ENCODE results near the gene GCDH. TPM values are rescaled to one million over a fixed set of nuclear protein-coding genes. Genes with fewer than 3 reads are reported as not detected.

The GCDH gene
- total RNA-seq, 3 donors from 2014 or later (not counting 1 experiment from before 2014, with no cell fraction given) = 35.9 to 41.7 (median 36.3) TPM

GRCh38 chr19:12947702-12948611 lies 57.0 kb downstream of the GCDH start:
- Mint-ChIP-seq H3K4me1 (peaks cover 25 to 27% of the 10 kb centered on the region in 2 donors), H3K27me3 (ENCODE audit: low read depth in 2 of 2) (no peaks in the 10 kb centered on the region), H3K9me3 (no peaks in the 10 kb centered on the region), H3K36me3 (no peaks in the 10 kb centered on the region), H3K27ac (peak overlapping the region; percentile 26 to 44), H3K4me3 (no peak overlapping the region)
- DNase-seq (no peak), ATAC-seq (no peak)
- no peak overlapping the region for H3K4me3 ChIP-seq (ENCODE audit: low read length)
- peaks cover 67% of the 10 kb centered on the region for H3K36me3 ChIP-seq (ENCODE audit: control insufficient read depth, insufficient read depth, low read length)
- H3K9me3 ChIP-seq (ENCODE audit: control insufficient read depth, insufficient read depth, low read length) = no peaks in the 10 kb centered on the region
- intact Hi-C loops (cut with micrococcal nuclease) = no loop called here
- no peaks in the 10 kb centered on the region for H3K27me3 ChIP-seq (ENCODE audit: control insufficient read depth, insufficient read depth, low read length)
- TF ChIP-seq CTCF (IDR thresholded peaks at IDR 0.05) = no peak
- 96% methylated on average over 28 of the region's 28 CpGs for WGBS (ENCODE audit: insufficient coverage)
- no peak overlapping the region for H3K27ac ChIP-seq (ENCODE audit: low read length)
- peaks cover 34% of the 10 kb centered on the region for H3K4me1 ChIP-seq (ENCODE audit: control insufficient read depth, insufficient read depth, low read length)

GRCh38 chr19:12948612-12949362 lies 57.8 kb downstream of the GCDH start:
- DNase-seq (no peak), ATAC-seq (no peak)
- no peaks in the 10 kb centered on the region for H3K9me3 ChIP-seq (ENCODE audit: control insufficient read depth, insufficient read depth, low read length)
- peaks cover 18 to 24% of the 10 kb centered on the region in 2 donors for H3K4me1 Mint-ChIP-seq
- H3K27me3 Mint-ChIP-seq (ENCODE audit: low read depth in 2 of 2) = no peaks in the 10 kb centered on the region
- intact Hi-C loops (cut with micrococcal nuclease) = no loop called here
- no peaks in the 10 kb centered on the region for H3K9me3 Mint-ChIP-seq
- no peaks in the 10 kb centered on the region for H3K36me3 Mint-ChIP-seq
- no peak overlapping the region for H3K4me3 Mint-ChIP-seq
- TF ChIP-seq CTCF (IDR thresholded peaks at IDR 0.05) = no peak
- no peaks in the 10 kb centered on the region for H3K27me3 ChIP-seq (ENCODE audit: control insufficient read depth, insufficient read depth, low read length)
- no peak overlapping the region for H3K27ac ChIP-seq (ENCODE audit: low read length)
- H3K27ac Mint-ChIP-seq = no peak overlapping the region
- H3K4me1 ChIP-seq (ENCODE audit: control insufficient read depth, insufficient read depth, low read length) = peaks cover 28% of the 10 kb centered on the region
- WGBS (ENCODE audit: insufficient coverage) = 98% methylated on average over 30 of the region's 30 CpGs
- H3K36me3 ChIP-seq (ENCODE audit: control insufficient read depth, insufficient read depth, low read length) = peaks cover 67% of the 10 kb centered on the region
- no peak overlapping the region for H3K4me3 ChIP-seq (ENCODE audit: low read length)

Other genes with a start within 250 kb of the GCDH start
- 100 to 1,000 TPM; 107 to 118 (median 112) TPM for gene MAN2B1, start 224.4 kb upstream of the GCDH start, total RNA-seq
- gene WDR83, start 224.4 kb upstream of the GCDH start, total RNA-seq = 10 to 100 TPM; 17.0 to 25.8 (median 25.1) TPM
- 100 to 1,000 TPM; 143 to 193 (median 145) TPM for gene DHPS, start 209.3 kb upstream of the GCDH start, total RNA-seq
- not detected for gene GNG14, start 203.2 kb upstream of the GCDH start, total RNA-seq
- 1 to 10 TPM; 2.2 to 3.2 (median 2.9) TPM for gene FBXW9, start 194.5 kb upstream of the GCDH start, total RNA-seq
- gene TNPO2, start 167.2 kb upstream of the GCDH start, total RNA-seq = 10 to 100 TPM; 56.8 to 66.6 (median 58.2) TPM
- 100 to 1,000 TPM; 217 to 228 (median 219) TPM for gene TRIR, start 156.5 kb upstream of the GCDH start, total RNA-seq
- gene GET3, start 153.7 kb upstream of the GCDH start, total RNA-seq = 10 to 100 TPM; 42.2 to 51.3 (median 44.2) TPM
- gene BEST2, start 139.4 kb upstream of the GCDH start, total RNA-seq = not detected
- gene HOOK2, start 115.6 kb upstream of the GCDH start, total RNA-seq = 10 to 100 TPM; 13.3 to 15.3 (median 13.9) TPM
- 100 to 1,000 TPM; 781 to 903 (median 859) TPM for gene JUNB, start 99.7 kb upstream of the GCDH start, total RNA-seq
- gene PRDX2, start 89.4 kb upstream of the GCDH start, total RNA-seq = 10 to 100 TPM; 28.8 to 67.1 (median 66.9) TPM
- 1 to 10 TPM; 1.7 to 2.8 (median 2.2) TPM for gene THSD8, start 89.1 kb upstream of the GCDH start, total RNA-seq
- 1 to 10 TPM; 6.6 to 8.7 (median 7.4) TPM for gene RNASEH2A, start 84.6 kb upstream of the GCDH start, total RNA-seq
- not detected for gene RTBDN, start 56.6 kb upstream of the GCDH start, total RNA-seq
- gene MAST1, start 52.6 kb upstream of the GCDH start, total RNA-seq = under 1 TPM in 2 of 3 donors, not detected in 1; 0.07 to 0.88 TPM
- 10 to 100 TPM; 28.3 to 31.7 (median 31.2) TPM for gene DNASE2, start 9.7 kb upstream of the GCDH start, total RNA-seq
- not detected for gene KLF1, start 4.0 kb upstream of the GCDH start, total RNA-seq
- gene SYCE2, start 28.1 kb downstream of the GCDH start, total RNA-seq = 1 to 10 TPM in 1 of 3 donors, under 1 TPM in 2; 0.88 to 2.2 (median 0.92) TPM
- gene FARSA, start 42.6 kb downstream of the GCDH start, total RNA-seq = 10 to 100 TPM; 29.3 to 34.5 (median 32.0) TPM
- 100 to 1,000 TPM; 588 to 813 (median 763) TPM for gene CALR, start 47.4 kb downstream of the GCDH start, total RNA-seq
- 10 to 100 TPM; 79.2 to 81.2 (median 80.3) TPM for gene RAD23A, start 54.7 kb downstream of the GCDH start, total RNA-seq
- gene GADD45GIP1, start 66.1 kb downstream of the GCDH start, total RNA-seq = 1 to 10 TPM; 5.3 to 7.1 (median 5.7) TPM
- gene DAND5, start 78.4 kb downstream of the GCDH start, total RNA-seq = not detected
- gene NFIX, start 104.3 kb downstream of the GCDH start, total RNA-seq = 1 to 10 TPM in 2 of 3 donors, under 1 TPM in 1; 0.61 to 2.1 (median 1.3) TPM
- gene LYL1, start 211.7 kb downstream of the GCDH start, total RNA-seq = 1 to 10 TPM; 2.0 to 7.7 (median 6.7) TPM
- 10 to 100 TPM; 33.8 to 48.5 (median 42.2) TPM for gene TRMT1, start 225.6 kb downstream of the GCDH start, total RNA-seq
- 10 to 100 TPM; 41.2 to 48.7 (median 43.4) TPM for gene NACC1, start 227.1 kb downstream of the GCDH start, total RNA-seq

Data from natural killer cell (primary cell).